IPS DF 6.9 (cell line): ENCODE data around the gene VWC2.

Experiments used
- DNase-seq: peaks from one replicate; pipeline ENCODE4 v3.0.0-alpha.2; 2013; ENCODE audit warnings: low read depth, low spot score
- H3K27ac ChIP-seq: one replicate; pipeline ENCODE4 v1.5.1; 2013; ENCODE audit warnings: low read length, control low read depth
- H3K27me3 ChIP-seq: 2 replicates; pipeline ENCODE4 v1.6.1; 2013; ENCODE audit warnings: mild to moderate bottlenecking, low read length; ENCODE audit not compliant: control insufficient read depth, insufficient read depth
- H3K36me3 ChIP-seq: 2 replicates; pipeline ENCODE4 v1.6.1; 2013; ENCODE audit warnings: low read length; ENCODE audit not compliant: control insufficient read depth, insufficient read depth
- H3K4me1 ChIP-seq: 2 replicates; pipeline ENCODE4 v1.6.1; 2013; ENCODE audit warnings: low read length; ENCODE audit not compliant: control insufficient read depth, insufficient read depth
- H3K4me3 ChIP-seq: 2 replicates; pipeline ENCODE4 v1.5.1; 2013; ENCODE audit warnings: mild to moderate bottlenecking, low read length
- H3K9me3 ChIP-seq: 2 replicates; pipeline ENCODE4 v1.6.1; 2013; ENCODE audit warnings: low read length, inconsistent platforms; ENCODE audit not compliant: control insufficient read depth, insufficient read depth
- WGBS: extraction: QIAGEN DNeasy Blood & Tissue Kit; methylation state at CpG from one replicate; pipeline ENCODE4 v1.1.7; 2013; ENCODE audit warnings: mixed read lengths, missing lambda C conversion rate; ENCODE audit not compliant: insufficient read length, insufficient coverage; 5-methylcytosine and 5-hydroxymethylcytosine counted together

VWC2 gene

DNA sequence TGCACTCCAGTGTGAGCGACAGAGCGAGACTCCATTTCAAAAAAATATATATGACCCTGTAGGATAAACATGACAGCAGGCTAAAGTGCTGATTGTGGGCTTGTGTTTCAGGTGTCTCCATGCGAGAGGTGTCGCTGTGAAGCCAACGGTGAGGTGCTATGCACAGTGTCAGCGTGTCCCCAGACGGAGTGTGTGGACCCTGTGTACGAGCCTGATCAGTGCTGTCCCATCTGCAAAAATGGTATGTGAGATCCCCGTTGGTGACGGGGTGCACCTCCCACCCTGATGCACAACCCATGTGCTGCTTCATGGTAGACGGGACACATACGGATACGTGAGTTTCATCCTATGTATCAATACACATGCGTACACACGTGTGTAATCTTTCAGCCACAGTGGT, 29.2 kb downstream of the VWC2 start:
- no peak overlapping the region for H3K4me3 ChIP-seq
- H3K27ac ChIP-seq = no peak overlapping the region
- no peak for DNase-seq
- no peaks in the 10 kb centered on the region for H3K4me1 ChIP-seq
- no peaks in the 10 kb centered on the region for H3K9me3 ChIP-seq
- no peaks in the 10 kb centered on the region for H3K27me3 ChIP-seq
- no peaks in the 10 kb centered on the region for H3K36me3 ChIP-seq
- WGBS = no CpG with 5 or more reads among the region's 15 CpGs

DNA sequence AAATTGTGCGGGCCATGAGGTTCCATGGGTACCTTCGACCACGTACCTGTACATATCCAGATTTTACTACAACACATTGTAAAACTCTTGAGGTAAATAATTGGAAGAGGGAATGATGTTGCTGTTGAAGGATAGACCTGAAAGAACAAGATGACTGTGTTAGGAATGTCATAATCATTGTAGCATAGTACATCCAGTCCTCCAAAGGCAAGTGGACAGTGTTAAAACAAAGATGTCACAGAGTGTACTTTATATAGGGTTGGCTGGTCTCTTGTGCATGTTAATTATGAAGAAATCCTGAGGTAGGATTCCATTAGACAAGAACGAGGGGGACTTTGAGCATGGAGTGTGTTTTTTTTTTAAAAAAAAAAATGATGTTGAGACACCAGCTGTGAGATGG, 30.4 kb downstream of the VWC2 start:
- WGBS = no CpG with 5 or more reads among the region's 4 CpGs
- no peaks in the 10 kb centered on the region for H3K4me1 ChIP-seq
- H3K36me3 ChIP-seq = no peaks in the 10 kb centered on the region
- no peaks in the 10 kb centered on the region for H3K27me3 ChIP-seq
- H3K4me3 ChIP-seq = no peak overlapping the region
- DNase-seq = no peak
- H3K9me3 ChIP-seq = no peaks in the 10 kb centered on the region
- no peak overlapping the region for H3K27ac ChIP-seq

DNA sequence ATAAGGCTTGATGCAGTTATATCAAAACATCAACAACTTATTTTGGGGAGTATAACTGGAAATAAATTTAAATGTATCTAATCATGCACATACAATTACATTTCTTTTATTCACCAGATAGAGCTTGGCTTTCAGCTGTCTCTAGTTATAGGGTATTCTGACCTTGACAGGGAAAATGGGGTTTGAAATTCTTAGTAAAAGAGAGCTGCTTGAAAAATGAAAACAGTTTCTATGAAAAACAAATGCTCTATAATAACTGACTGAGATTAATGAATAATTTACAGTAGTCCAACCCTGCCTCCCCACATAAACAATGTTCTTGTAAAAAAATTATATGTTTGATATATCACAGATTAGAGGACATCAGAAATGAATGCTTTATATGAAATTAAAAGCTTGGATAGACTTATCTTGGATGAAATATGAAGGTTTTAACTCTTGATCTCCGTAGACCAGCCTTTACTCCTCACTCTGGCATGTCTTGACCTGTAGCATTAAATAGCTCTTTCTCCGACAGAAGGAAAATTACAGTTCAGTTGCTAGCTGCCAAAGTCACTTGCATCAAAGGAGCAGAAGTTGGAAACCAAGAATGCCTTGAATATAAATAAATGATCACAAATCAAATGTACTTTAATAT, 32.1 kb downstream of the VWC2 start:
- H3K4me3 ChIP-seq = no peak overlapping the region
- no peak overlapping the region for H3K27ac ChIP-seq
- H3K9me3 ChIP-seq = no peaks in the 10 kb centered on the region
- H3K4me1 ChIP-seq = no peaks in the 10 kb centered on the region
- DNase-seq = no peak
- no peaks in the 10 kb centered on the region for H3K27me3 ChIP-seq
- no peaks in the 10 kb centered on the region for H3K36me3 ChIP-seq
- no CpG with 5 or more reads among the region's 2 CpGs for WGBS

DNA sequence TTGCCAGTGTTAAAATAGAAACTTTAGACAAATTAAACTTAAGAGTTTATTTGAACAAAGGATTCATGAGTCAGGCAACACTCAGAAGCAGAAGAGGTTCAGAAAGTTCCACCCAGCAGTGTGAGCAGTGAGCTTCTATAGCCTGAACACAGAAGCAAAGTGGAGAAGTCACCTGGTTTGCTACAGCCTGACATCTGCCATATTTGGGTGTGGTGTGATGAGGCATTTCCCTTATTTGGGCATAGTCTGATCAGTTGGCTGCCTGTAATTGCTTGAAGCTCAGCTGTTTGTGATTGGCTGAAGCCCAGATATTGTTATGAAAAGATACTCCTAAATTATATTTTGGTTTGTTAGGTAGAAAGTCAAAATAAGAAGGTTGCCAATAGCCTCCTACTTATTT, 39.1 kb downstream of the VWC2 start:
- Histone ChIP-seq H3K27ac (no peak overlapping the region), H3K27me3 (no peaks in the 10 kb centered on the region), H3K4me1 (no peaks in the 10 kb centered on the region), H3K36me3 (no peaks in the 10 kb centered on the region), H3K4me3 (no peak overlapping the region), H3K9me3 (no peaks in the 10 kb centered on the region)
- DNase-seq = no peak

DNA sequence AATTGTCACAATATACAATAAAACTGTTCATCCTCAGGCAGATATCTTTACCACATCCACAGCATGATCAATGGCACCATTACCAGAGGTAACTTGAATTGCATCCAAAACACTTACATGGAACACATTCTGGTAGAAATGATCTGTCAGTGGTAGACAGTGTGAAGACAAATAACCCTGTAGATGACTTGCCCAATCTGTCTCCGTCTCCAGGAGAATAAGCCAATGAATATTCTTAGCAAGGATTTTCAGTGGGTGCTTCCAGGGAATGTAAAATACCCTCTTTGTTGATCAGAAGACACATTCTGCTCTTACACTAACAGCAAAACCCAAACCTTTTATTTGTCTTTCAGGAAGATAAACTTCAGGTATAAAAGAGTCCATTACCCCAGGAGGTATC, 43.8 kb downstream of the VWC2 start:
- Histone ChIP-seq H3K27ac (no peak overlapping the region), H3K36me3 (no peaks in the 10 kb centered on the region), H3K9me3 (no peaks in the 10 kb centered on the region), H3K4me1 (peaks cover 2% of the 10 kb centered on the region; the same call in 1 of the 2 replicates), H3K27me3 (no peaks in the 10 kb centered on the region), H3K4me3 (no peak overlapping the region)
- DNase-seq = no peak
- WGBS = no CpG with 5 or more reads among the region's 1 CpG

DNA sequence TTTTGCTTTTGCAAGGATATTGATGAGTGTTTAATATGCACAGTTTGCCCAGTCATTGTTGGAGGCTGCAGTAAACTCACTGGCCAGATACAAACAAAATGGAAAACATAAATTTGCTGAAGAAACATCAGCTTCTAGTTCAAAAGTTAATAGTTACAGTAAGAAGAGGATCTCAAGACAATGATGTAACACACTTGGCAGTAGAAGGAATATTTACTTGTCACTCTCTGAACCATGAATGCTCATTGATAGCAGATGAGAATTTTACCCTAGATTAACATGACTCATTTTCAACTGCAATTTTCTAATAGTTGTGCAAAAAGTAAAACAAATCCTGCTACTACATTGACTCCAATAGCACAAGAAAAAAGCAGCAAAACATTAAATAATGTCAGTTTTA, 47.7 kb downstream of the VWC2 start:
- H3K4me1 ChIP-seq = peaks cover 2% of the 10 kb centered on the region; the same call in 1 of the 2 replicates
- H3K27me3 ChIP-seq = no peaks in the 10 kb centered on the region

DNA sequence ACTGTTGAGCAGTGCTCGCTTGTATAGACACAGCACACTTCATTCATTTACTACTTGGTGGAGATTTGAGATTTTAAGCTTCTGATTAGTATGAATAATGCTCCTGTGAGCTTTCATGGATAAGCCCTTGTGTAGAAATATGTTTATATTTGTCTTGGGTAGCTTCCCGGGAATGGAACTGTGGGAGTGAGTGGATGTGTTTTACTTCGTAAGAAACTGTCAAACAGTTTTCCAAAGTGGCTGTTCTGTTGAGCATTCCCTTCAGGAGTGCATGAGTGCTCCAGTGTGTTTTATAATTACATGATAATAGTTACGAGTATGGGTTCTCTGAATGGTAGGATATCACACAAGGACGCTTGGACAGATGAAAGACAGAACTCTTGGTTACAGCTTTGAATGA, 49.4 kb downstream of the VWC2 start:
- WGBS = no CpG with 5 or more reads among the region's 5 CpGs
- Histone ChIP-seq H3K27me3 (no peaks in the 10 kb centered on the region), H3K27ac (no peak overlapping the region), H3K9me3 (no peaks in the 10 kb centered on the region), H3K4me3 (no peak overlapping the region), H3K36me3 (no peaks in the 10 kb centered on the region), H3K4me1 (peaks cover 2% of the 10 kb centered on the region; the same call in 1 of the 2 replicates)
- DNase-seq = no peak

More for the DNA sequence above, 47.7 kb downstream of the VWC2 start:
- Histone ChIP-seq H3K4me3 (no peak overlapping the region), H3K9me3 (no peaks in the 10 kb centered on the region), H3K36me3 (no peaks in the 10 kb centered on the region), H3K27ac (no peak overlapping the region)
- DNase-seq = no peak

DNA sequence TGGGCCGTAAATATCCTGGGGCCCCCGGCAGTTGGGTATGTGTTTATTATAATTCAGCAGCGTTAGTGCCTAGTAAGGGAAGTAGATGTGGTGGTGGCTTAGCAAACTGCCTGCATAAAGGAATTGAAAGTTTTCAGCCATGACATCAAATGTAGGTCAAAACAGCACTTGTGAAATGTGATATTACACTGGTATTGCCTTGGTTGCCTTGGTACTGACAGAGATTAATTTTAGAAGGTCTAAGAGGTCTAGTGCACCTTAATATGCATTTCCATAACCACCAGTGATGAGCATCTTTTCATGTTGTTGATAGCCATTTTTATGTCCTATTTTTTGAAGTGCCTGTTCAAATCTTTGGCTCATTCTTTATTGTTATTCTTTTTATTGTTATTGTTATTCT, 50.1 kb downstream of the VWC2 start:
- DNase-seq = no peak
- H3K27me3 ChIP-seq = no peaks in the 10 kb centered on the region
- peaks cover 2% of the 10 kb centered on the region; the same call in 1 of the 2 replicates for H3K4me1 ChIP-seq
- no peak overlapping the region for H3K27ac ChIP-seq
- no CpG with 5 or more reads among the region's 3 CpGs for WGBS
- H3K36me3 ChIP-seq = no peaks in the 10 kb centered on the region
- H3K4me3 ChIP-seq = no peak overlapping the region
- no peaks in the 10 kb centered on the region for H3K9me3 ChIP-seq

DNA sequence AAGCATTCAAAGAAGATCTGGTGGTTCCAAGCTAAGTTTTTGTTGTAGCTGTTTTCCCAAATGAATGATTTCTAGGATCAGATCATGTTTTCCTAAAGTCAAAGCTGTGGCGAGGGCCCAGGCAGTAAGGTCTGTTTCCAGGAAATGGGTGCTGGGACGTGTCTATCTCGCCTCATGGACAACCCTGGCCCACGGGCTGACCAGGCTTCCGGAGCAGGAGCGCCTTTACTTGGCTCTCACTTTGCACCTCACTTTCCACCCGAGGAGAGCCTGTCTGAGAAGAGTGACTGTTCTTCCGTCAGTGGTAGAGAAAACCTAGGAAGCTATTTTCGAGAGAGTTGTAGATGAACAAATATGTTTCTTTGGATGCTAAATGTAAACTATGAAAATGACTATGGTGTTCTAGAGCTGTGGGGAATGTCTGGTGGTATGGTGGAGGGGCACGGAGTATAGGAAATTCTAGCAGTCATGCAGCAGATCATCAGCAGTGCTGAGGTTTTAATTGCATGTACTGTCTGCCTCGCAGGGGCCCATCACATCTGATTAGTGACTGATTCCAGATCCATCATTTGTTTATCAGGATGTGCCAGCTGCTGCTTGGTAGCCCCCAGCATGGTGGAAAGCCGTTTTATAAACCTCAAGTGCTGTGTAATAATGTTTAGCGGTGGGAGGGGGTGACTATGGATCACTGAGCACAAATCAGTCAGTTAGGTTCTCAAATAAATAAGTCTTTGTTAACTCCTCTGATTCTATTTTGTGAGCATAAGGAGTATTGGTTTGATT, 66.6 kb downstream of the VWC2 start:
- no peak overlapping the region for H3K27ac ChIP-seq
- H3K9me3 ChIP-seq = no peaks in the 10 kb centered on the region
- no peaks in the 10 kb centered on the region for H3K4me1 ChIP-seq
- H3K36me3 ChIP-seq = no peaks in the 10 kb centered on the region
- no CpG with 5 or more reads among the region's 13 CpGs for WGBS
- H3K4me3 ChIP-seq = no peak overlapping the region
- no peaks in the 10 kb centered on the region for H3K27me3 ChIP-seq
- no peak for DNase-seq

DNA sequence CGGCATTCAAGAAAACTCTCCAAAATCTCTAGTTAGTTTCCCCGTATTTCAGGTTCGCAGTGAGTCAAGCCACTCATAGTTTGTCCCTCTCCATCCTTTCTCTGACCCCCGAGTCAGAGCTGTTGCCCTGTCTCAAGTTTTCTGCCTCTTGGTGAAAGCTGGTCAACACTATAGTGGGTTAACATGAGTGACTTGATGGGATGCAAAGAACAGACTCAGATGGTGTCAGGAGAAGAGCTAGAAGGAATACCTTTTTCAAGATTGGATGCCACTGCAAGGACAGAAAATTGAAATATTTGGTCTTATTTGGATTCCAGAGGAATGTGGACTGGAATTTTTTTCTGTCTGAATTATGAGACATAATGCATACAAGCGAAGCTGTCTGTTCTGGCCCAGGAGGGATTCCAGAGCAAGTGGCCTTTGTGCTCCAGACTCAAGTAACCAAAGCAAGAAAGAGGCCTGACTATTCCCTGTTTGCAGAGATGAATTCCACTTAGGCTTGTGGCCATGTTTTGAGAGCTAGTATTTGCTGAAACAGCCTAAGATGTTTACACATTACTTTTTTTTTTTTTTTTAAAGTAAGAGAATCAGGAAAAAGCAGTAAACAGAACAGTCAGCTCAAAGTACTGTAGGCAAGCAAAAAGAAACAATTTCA, 67.4 kb downstream of the VWC2 start:
- WGBS = no CpG with 5 or more reads among the region's 5 CpGs
- Histone ChIP-seq H3K27me3 (no peaks in the 10 kb centered on the region), H3K9me3 (no peaks in the 10 kb centered on the region), H3K27ac (no peak overlapping the region), H3K4me1 (no peaks in the 10 kb centered on the region), H3K4me3 (no peak overlapping the region), H3K36me3 (no peaks in the 10 kb centered on the region)
- DNase-seq = no peak
